Activated naive CD4-positive, alpha-beta T cell treated with anti-CD3 and anti-CD28 coated beads, Interleukin-2, amount 50 U/mL, for 24 hours (primary cell): ENCODE data around the gene HAX1.
"Not testable (repeated sequence)": the region's sequence is repeated elsewhere in the genome, so short reads cannot be mapped to it uniquely, and the experiment has no call there.

Source experiments
- H3K27ac Mint-ChIP-seq: one replicate; pipeline ENCODE4 v1.8.0; 2021; ENCODE audit warnings: mild to moderate bottlenecking, mixed read lengths
- H3K27me3 Mint-ChIP-seq: one replicate; pipeline ENCODE4 v1.8.0; 2021; ENCODE audit warnings: mixed read lengths
- H3K36me3 Mint-ChIP-seq: one replicate; pipeline ENCODE4 v1.8.0; 2021; ENCODE audit warnings: mixed read lengths
- H3K4me1 Mint-ChIP-seq: one replicate; pipeline ENCODE4 v1.8.0; 2021; ENCODE audit warnings: mixed read lengths
- H3K4me3 Mint-ChIP-seq: one replicate; pipeline ENCODE4 v1.8.0; 2021; ENCODE audit warnings: mild to moderate bottlenecking, mixed read lengths
- H3K9me3 Mint-ChIP-seq: one replicate; pipeline ENCODE4 v1.8.0; 2021; ENCODE audit warnings: mixed read lengths

The HAX1 gene

DNA sequence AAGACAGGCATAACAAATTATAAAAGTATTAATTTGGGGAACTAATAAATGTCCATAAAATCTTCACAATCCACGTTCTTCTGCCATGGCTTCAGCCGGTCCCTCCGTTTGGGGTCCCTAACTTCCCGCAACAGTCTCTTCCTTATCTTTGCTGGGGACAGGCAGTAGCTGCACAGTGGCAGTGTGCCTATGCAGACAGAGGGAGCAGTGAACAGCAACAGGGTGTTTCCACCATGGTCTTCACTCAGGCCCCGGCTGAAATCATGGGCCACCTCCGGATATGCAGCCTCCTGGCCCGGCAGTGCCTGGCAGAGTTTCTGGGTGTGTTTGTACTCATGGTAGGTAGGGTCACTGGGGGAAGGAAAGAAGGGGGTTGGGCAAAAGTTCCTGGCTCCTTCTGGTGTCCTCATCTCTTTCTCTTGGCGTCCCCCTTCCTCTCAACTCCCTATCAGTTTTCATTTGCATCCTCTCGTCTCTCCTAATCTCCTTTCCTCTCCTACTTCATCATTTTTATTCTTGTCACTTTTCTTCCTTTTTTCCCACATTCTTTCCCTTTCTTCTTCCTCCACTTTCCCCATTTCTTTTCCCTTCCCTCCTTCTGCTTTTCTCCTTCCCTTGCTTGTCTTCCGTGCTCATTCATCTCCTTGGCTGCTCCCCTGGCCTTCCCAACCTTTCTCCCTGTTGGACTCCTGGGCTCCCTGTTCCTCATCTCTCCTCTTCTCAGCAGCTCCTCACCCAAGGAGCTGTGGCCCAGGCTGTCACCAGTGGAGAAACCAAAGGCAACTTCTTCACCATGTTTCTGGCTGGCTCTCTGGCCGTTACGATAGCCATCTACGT is 40.0 kb downstream of the HAX1 start:
- peak overlapping the region; percentile 68 for H3K27ac Mint-ChIP-seq
- not testable (repeated sequence) for H3K9me3 Mint-ChIP-seq, H3K4me1 Mint-ChIP-seq, H3K27me3 Mint-ChIP-seq, H3K36me3 Mint-ChIP-seq, H3K4me3 Mint-ChIP-seq

DNA sequence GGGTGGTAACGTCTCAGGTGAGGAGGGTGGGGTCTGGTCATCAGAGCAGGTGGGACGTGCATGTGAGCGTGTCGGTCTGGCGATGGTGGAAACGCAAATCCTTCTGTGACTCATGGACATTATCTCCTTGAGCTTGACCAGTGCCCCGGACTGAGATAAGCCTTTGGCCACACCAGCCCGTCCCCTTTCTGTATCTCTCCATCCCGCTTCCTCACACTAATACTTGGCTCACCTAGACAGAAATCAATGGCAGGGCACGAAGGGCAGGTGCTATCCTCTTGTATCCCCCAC is 40.6 kb downstream of the HAX1 start:
- no peaks in the 10 kb centered on the region for H3K27me3 Mint-ChIP-seq
- H3K9me3 Mint-ChIP-seq, result no peaks in the 10 kb centered on the region
- H3K4me1 Mint-ChIP-seq, result peaks cover 4% of the 10 kb centered on the region

DNA sequence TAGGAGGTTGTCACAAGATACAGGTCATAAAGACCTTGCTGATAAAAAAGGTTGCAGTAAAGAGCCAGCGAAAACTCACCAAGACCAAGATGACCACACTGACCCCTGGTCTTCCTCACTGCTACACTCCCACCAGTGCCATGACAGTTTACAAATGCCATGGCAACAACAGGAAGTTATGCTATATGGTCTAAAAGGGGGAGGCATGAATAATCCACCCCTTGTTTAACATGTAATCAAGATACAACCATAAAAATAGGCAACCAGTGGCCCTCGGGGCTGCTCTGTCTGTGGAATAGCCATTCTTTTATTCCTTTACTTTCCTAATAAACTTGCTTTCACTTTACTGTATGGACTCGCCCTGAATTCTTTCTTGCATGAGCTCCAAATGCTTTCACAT is 41.8 kb downstream of the HAX1 start:
- H3K27me3 Mint-ChIP-seq, H3K27ac Mint-ChIP-seq, H3K36me3 Mint-ChIP-seq, H3K9me3 Mint-ChIP-seq, H3K4me1 Mint-ChIP-seq, H3K4me3 Mint-ChIP-seq: not testable (repeated sequence)

More for the DNA sequence above, 40.6 kb downstream of the HAX1 start:
- peak overlapping the region; percentile 68 for H3K27ac Mint-ChIP-seq
- no peaks in the 10 kb centered on the region for H3K36me3 Mint-ChIP-seq
- no peak overlapping the region for H3K4me3 Mint-ChIP-seq

DNA sequence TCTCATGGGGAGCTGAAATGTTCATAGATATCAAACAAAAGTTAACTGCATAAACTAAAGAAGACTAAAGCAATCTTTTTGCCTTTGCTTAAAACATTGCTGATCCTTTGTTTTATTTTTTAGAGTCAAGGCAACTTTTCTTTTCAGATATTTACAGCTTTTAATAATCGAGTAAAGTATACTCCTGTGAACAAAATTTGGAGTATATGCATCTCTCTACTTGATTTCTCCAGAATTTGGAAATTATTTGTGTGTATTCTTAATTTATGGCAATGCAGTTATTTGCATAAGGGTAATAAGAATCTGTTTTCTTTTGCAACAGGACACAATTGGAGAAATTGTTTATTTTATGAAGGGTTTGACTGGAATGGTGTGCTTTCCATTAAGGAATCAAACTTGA is 44.3 kb downstream of the HAX1 start:
- Mint-ChIP-seq H3K9me3 (no peaks in the 10 kb centered on the region), H3K4me1 (no peaks in the 10 kb centered on the region), H3K4me3 (no peak overlapping the region), H3K36me3 (no peaks in the 10 kb centered on the region), H3K27ac (no peak overlapping the region), H3K27me3 (no peaks in the 10 kb centered on the region)

GRCh38 chr1:154318386-154318785 is 46.0 kb downstream of the HAX1 start:
- Mint-ChIP-seq H3K4me1 (no peaks in the 10 kb centered on the region), H3K9me3 (no peaks in the 10 kb centered on the region), H3K27ac (no peak overlapping the region), H3K36me3 (no peaks in the 10 kb centered on the region), H3K27me3 (no peaks in the 10 kb centered on the region), H3K4me3 (no peak overlapping the region)

- Mint-ChIP-seq H3K36me3 (no peaks in the 10 kb centered on the region), H3K27me3 (no peaks in the 10 kb centered on the region), H3K4me1 (peaks cover 3% of the 10 kb centered on the region), H3K9me3 (no peaks in the 10 kb centered on the region), H3K4me3 (no peak within 1 kb of the TSS), H3K27ac (peak within 1 kb of the TSS; percentile 71)
These were observed 48.6 kb downstream of the HAX1 start, which contains the start of gene AQP10 for GRCh38 chr1:154320882-154321608. Gene AQP10, plus strand, starts transcription at chr1:154321093. Its CDS starts 63 bp downstream, at chr1:154321156.

GRCh38 chr1:154321609-154321934 is 49.1 kb downstream of the HAX1 start:
- H3K9me3 Mint-ChIP-seq, H3K27me3 Mint-ChIP-seq, H3K4me3 Mint-ChIP-seq, H3K4me1 Mint-ChIP-seq, H3K36me3 Mint-ChIP-seq, H3K27ac Mint-ChIP-seq: not testable (repeated sequence)

- no peaks in the 10 kb centered on the region for H3K9me3 Mint-ChIP-seq
- H3K27me3 Mint-ChIP-seq, result no peaks in the 10 kb centered on the region
- H3K27ac Mint-ChIP-seq, result no peak overlapping the region
- H3K4me3 Mint-ChIP-seq, result no peak overlapping the region
- H3K36me3 Mint-ChIP-seq, result no peaks in the 10 kb centered on the region
- H3K4me1 Mint-ChIP-seq, result peaks cover 26% of the 10 kb centered on the region
These were observed 51.1 kb downstream of the HAX1 start for GRCh38 chr1:154323493-154323892.

DNA sequence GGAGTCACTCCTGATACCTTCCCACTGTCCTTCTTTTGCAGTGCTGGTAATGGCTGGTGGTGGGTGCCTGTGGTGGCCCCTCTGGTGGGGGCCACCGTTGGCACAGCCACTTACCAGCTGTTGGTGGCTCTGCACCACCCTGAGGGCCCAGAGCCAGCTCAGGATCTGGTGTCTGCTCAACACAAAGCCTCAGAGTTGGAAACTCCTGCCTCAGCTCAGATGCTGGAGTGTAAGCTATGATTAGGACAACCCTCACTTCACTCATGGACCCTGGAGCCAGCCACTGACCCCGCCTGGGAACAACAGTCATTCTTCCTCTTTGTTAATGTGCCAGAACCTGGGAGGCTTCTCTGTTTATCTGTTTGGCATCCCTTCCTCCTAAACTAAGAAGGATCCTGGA is 51.8 kb downstream of the HAX1 start:
- Mint-ChIP-seq H3K27me3 (no peaks in the 10 kb centered on the region), H3K4me3 (peak overlapping the region; percentile 94), H3K4me1 (peaks cover 29% of the 10 kb centered on the region), H3K36me3 (no peaks in the 10 kb centered on the region), H3K9me3 (no peaks in the 10 kb centered on the region), H3K27ac (no peak overlapping the region)

- Mint-ChIP-seq H3K4me1 (peaks cover 36% of the 10 kb centered on the region), H3K27me3 (no peaks in the 10 kb centered on the region), H3K4me3 (peak within 1 kb of the TSS; percentile 95), H3K27ac (peak within 1 kb of the TSS; percentile 80), H3K9me3 (no peaks in the 10 kb centered on the region), H3K36me3 (no peaks in the 10 kb centered on the region)
These were observed 52.5 kb downstream of the HAX1 start, which contains the start of gene ATP8B2 for GRCh38 chr1:154324669-154325582. Gene ATP8B2, plus strand, starts transcription at chr1:154325525. Its CDS starts 2,617 bp downstream, at chr1:154328142.
